ENCODE data around the gene GHSR. TPM values are rescaled to one million over a fixed set of nuclear protein-coding genes. Genes with fewer than 3 reads are reported as not detected.

The GHSR gene
- total RNA-seq, 1 experiment from 2014 or later, result not detected

- Histone ChIP-seq H3K9me2 (ENCODE audit: insufficient read depth) (no peaks in the 10 kb centered on the region; the same call in 1 of the 2 replicates), H3K27me3 (ENCODE audit: insufficient read depth, low read depth) (no peaks in the 10 kb centered on the region), H3K9me3 (ENCODE audit: insufficient read depth, low read depth) (no peaks in the 10 kb centered on the region), H3K4me3 (no peak overlapping the region), H3K27ac (no peak overlapping the region), H3K36me3 (ENCODE audit: low read depth) (no peaks in the 10 kb centered on the region), H3F3A (ENCODE audit: insufficient read depth, low read depth) (peaks cover 22% of the 10 kb centered on the region), H3K79me2 (ENCODE audit: low read depth) (no peaks in the 10 kb centered on the region), H4K20me1 (ENCODE audit: insufficient read depth) (no peaks in the 10 kb centered on the region), H3K4me1 (replicated peaks; ENCODE audit: insufficient read depth) (no peaks in the 10 kb centered on the region), H3K4me2 (no peak overlapping the region), H2AFZ (no peak overlapping the region)
- intact Hi-C loops (cut with micrococcal nuclease; ENCODE audit: unreplicated experiment), result no loop called here
- peak in 1 of 2 experiments; percentile 25 for DNase-seq
- TF ChIP-seq CTCF (conservative IDR thresholded peaks at IDR 0.05), result no peak
- no peak for TF ChIP-seq EZH2 (IDR thresholded peaks at IDR 0.05; ENCODE audit: low read depth)
- BruUV-seq (replicated peaks), result no TSS peak
- CTCF ChIA-PET, result no interaction called here
- POLR2A ChIA-PET (ENCODE audit: unreplicated experiment), result no interaction called here
Observed at GRCh38 chr3:172410702-172411477, 37.4 kb downstream of the GHSR start.

GRCh38 chr3:172407872-172408271 lies 40.4 kb downstream of the GHSR start:
- H3K27ac ChIP-seq, result no peak overlapping the region
- ChIA-PET CTCF (no interaction called here), POLR2A (ENCODE audit: unreplicated experiment) (interaction anchor here (0.7 kb wide), 1 partner anchor 864 kb away, joined by 4 read pairs; no protein-coding TSS in a partner anchor)
- H3K9me2 ChIP-seq (ENCODE audit: insufficient read depth), result no peaks in the 10 kb centered on the region; the same call in 1 of the 2 replicates
- H3F3A ChIP-seq (ENCODE audit: insufficient read depth, low read depth), result peaks cover 47% of the 10 kb centered on the region
- H3K79me2 ChIP-seq (ENCODE audit: low read depth), result no peaks in the 10 kb centered on the region
- TF ChIP-seq CTCF (conservative IDR thresholded peaks at IDR 0.05), result no peak
- no peak for TF ChIP-seq EZH2 (IDR thresholded peaks at IDR 0.05; ENCODE audit: low read depth)
- no peak overlapping the region for H3K4me3 ChIP-seq
- intact Hi-C loops (cut with micrococcal nuclease; ENCODE audit: unreplicated experiment), result no loop called here
- H3K4me1 ChIP-seq (replicated peaks; ENCODE audit: insufficient read depth), result no peaks in the 10 kb centered on the region
- H3K4me2 ChIP-seq, result no peak overlapping the region
- H3K36me3 ChIP-seq (ENCODE audit: low read depth), result no peaks in the 10 kb centered on the region
- no peaks in the 10 kb centered on the region for H3K27me3 ChIP-seq (ENCODE audit: insufficient read depth, low read depth)
- no peak overlapping the region for H2AFZ ChIP-seq
- DNase-seq, result no peak
- no peaks in the 10 kb centered on the region for H4K20me1 ChIP-seq (ENCODE audit: insufficient read depth)
- BruUV-seq (replicated peaks), result no TSS peak
- no peaks in the 10 kb centered on the region for H3K9me3 ChIP-seq (ENCODE audit: insufficient read depth, low read depth)

- intact Hi-C loops (cut with micrococcal nuclease; ENCODE audit: unreplicated experiment), result no loop called here
- Histone ChIP-seq H3K4me2 (no peak overlapping the region), H3K9me2 (ENCODE audit: insufficient read depth) (no peaks in the 10 kb centered on the region), H3K4me1 (replicated peaks; ENCODE audit: insufficient read depth) (no peaks in the 10 kb centered on the region), H3F3A (ENCODE audit: insufficient read depth, low read depth) (peaks cover 66% of the 10 kb centered on the region), H3K9me3 (ENCODE audit: insufficient read depth, low read depth) (no peaks in the 10 kb centered on the region), H3K79me2 (ENCODE audit: low read depth) (no peaks in the 10 kb centered on the region), H4K20me1 (ENCODE audit: insufficient read depth) (no peaks in the 10 kb centered on the region), H3K4me3 (no peak overlapping the region), H3K27me3 (ENCODE audit: insufficient read depth, low read depth) (no peaks in the 10 kb centered on the region), H3K36me3 (ENCODE audit: low read depth) (peaks cover 18% of the 10 kb centered on the region), H3K27ac (no peak overlapping the region), H2AFZ (no peak overlapping the region)
- ChIA-PET POLR2A (ENCODE audit: unreplicated experiment) (interaction anchor here (0.6 kb wide), 1 partner anchor 205 kb away, joined by 4 read pairs; no protein-coding TSS in a partner anchor), CTCF (no interaction called here)
- BruUV-seq (replicated peaks), result no TSS peak
- no peak for DNase-seq
- TF ChIP-seq CTCF (conservative IDR thresholded peaks at IDR 0.05), result no peak
- no peak for TF ChIP-seq EZH2 (IDR thresholded peaks at IDR 0.05; ENCODE audit: low read depth)
Observed at GRCh38 chr3:172405914-172406313, 42.3 kb downstream of the GHSR start.
